Gastroesophageal sphincter (tissue), 4 donors: ENCODE measurements around the gene PRMT2. TPM values are rescaled to one million over a fixed set of nuclear protein-coding genes. Genes with fewer than 3 reads are reported as not detected.

Source experiments
- ATAC-seq: fragments of 150-250 bp; one replicate; pipeline ENCODE4 v1.9.1; 2016; ENCODE audit warnings: mild to moderate bottlenecking, moderate library complexity
- H3K27ac ChIP-seq, 4 donors: fragments of 200-600 bp; sonication (generic) in 3 of 4; 1 replicate in 3 of 4; 2 replicates in 1 of 4; pipeline ENCODE4 v1.5.1; 2016 to 2019
- H3K27me3 ChIP-seq: fragments of 200-600 bp; sonication (generic); one replicate; pipeline ENCODE4 v1.5.1; 2019
- H3K36me3 ChIP-seq, 2 donors: fragments of 200-600 bp; sonication (generic); one replicate each; pipeline ENCODE4 v1.5.1; 2019; ENCODE audit warnings: control low read depth in 1 of 2
- H3K4me1 ChIP-seq, 3 donors: fragments of 200-600 bp; sonication (generic); 1 replicate in 2 of 3; 2 replicates in 1 of 3; pipeline ENCODE4 v1.5.1; 2016 to 2019; ENCODE audit warnings: control low read depth in 2 of 3
- H3K4me3 ChIP-seq, 2 donors: fragments of 200-600 bp; sonication (generic); one replicate each; pipeline ENCODE4 v1.5.1; 2019; ENCODE audit warnings: mild to moderate bottlenecking in 1 of 2, moderate library complexity in 1 of 2
- H3K9me3 ChIP-seq, 3 donors: fragments of 200-600 bp; sonication (generic); one replicate each; pipeline ENCODE4 v1.5.1; 2017 to 2019; ENCODE audit warnings: control low read depth in 2 of 3
- CTCF ChIP-seq, 4 experiments: fragments of 200-600 bp in 2 of 4; fragments of 450-650 bp in 2 of 4; sonication (generic) in 1 of 4; IDR thresholded peaks; one replicate each; pipeline ENCODE4 v1.5.1; 2017 to 2019; ENCODE audit warnings: antibody characterized with exemption in 4 of 4, mild to moderate bottlenecking in 2 of 4, moderate library complexity in 2 of 4
- EP300 ChIP-seq: sonication (generic); formaldehyde crosslinking; IDR thresholded peaks from one replicate; pipeline ENCODE4 v1.6.1; 2017; ENCODE audit warnings: antibody characterized with exemption, mild to moderate bottlenecking
- POLR2A ChIP-seq, 2 donors: fragments of 450-650 bp; IDR thresholded peaks; one replicate each; pipeline ENCODE4 v1.6.1; 2017; ENCODE audit warnings: antibody characterized with exemption in 2 of 2, mild to moderate bottlenecking in 2 of 2, moderate library complexity in 1 of 2
- POLR2AphosphoS5 ChIP-seq: sonication (generic); formaldehyde crosslinking; IDR thresholded peaks from one replicate; pipeline ENCODE4 v1.6.1; 2017; ENCODE audit warnings: antibody characterized with exemption
- WGBS, 2 donors: methylation state at CpG; one replicate each; pipeline ENCODE4 v1.1.5; 2018; ENCODE audit warnings: low coverage in 1 of 2; 5-methylcytosine and 5-hydroxymethylcytosine counted together
- total RNA-seq, 4 donors: library from RNA; depleted of rRNA; stranded (reverse); fragments of >200 nt; gene quantifications; one replicate each; pipeline ENCODE4 v1.1.0, GENCODE V29; 2016

PRMT2 gene
- total RNA-seq, 4 donors from 2014 or later: 128 to 176 (median 174) TPM

DNA sequence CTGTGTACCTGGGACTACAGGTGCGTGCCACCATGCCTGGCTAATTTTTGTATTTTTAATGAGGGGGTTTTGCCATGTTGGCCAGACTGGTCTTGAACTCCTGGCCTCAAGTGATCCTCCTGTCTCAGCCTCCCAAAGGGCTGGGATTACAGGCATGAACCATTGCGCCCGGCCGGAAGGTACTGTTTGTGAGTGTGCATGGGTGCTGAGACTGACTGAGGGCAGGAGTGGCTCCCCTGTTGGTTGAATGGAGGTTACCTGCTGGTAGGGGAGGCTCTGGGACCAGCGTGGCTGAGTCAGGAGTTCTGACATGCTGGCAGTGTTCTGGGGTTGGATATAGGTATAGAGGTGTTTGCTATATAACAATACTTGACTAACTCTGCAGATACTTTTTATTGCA, 10.4 kb downstream of the PRMT2 start:
- TF ChIP-seq POLR2AphosphoS5: no peak
- TF ChIP-seq EP300: no peak
- TF ChIP-seq CTCF (IDR thresholded peaks at IDR 0.05): no peak
- TF ChIP-seq POLR2A (IDR thresholded peaks at IDR 0.05): no peak
- no peak for ATAC-seq
- peaks cover 0 to 11% (median 0%) of the 10 kb centered on the region in 3 donors for H3K4me1 ChIP-seq
- H3K27ac ChIP-seq: no peak overlapping the region
- H3K4me3 ChIP-seq: no peak overlapping the region
- H3K27me3 ChIP-seq: no peaks in the 10 kb centered on the region
- peaks cover 0 to 94% of the 10 kb centered on the region in 2 donors for H3K36me3 ChIP-seq
- WGBS, 2 donors: 100% methylated on average over 1 to 4 of the region's 5 CpGs
- H3K9me3 ChIP-seq: no peaks in the 10 kb centered on the region

GRCh38 chr21:46646541-46647154, 11.2 kb downstream of the PRMT2 start:
- H3K4me3 ChIP-seq: no peak overlapping the region
- 86 to 98% methylated on average over 4 to 9 of the region's 9 CpGs for whole genome bisulfite sequencing, 2 donors
- H3K4me1 ChIP-seq: peaks cover 0 to 3% (median 0%) of the 10 kb centered on the region in 3 donors
- peaks cover 0 to 96% of the 10 kb centered on the region in 2 donors for H3K36me3 ChIP-seq
- no peak for ATAC-seq
- TF ChIP-seq POLR2A (IDR thresholded peaks at IDR 0.05) (no peak), POLR2AphosphoS5 (no peak), CTCF (IDR thresholded peaks at IDR 0.05) (no peak)
- H3K9me3 ChIP-seq: no peaks in the 10 kb centered on the region
- H3K27ac ChIP-seq: no peak overlapping the region
- no peaks in the 10 kb centered on the region for H3K27me3 ChIP-seq

DNA sequence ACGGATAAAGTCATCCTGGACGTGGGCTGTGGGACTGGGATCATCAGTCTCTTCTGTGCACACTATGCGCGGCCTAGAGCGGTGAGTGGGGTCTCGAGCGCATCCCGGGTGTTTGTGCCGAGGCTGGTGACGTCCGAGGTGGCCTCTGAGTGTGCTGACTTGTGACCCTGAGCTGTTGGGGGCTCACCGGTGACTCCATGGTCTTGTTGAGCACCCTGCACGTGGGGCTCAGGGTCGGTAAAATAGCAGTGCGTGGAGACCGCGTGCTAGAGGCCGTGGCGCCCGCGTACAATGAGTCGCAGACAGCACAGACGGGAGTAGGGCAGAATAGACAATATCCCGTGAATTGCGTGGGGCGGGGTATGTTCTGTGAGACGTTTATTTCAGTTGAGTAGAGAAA, 13.1 kb downstream of the PRMT2 start:
- WGBS, 2 donors: 60 to 92% methylated on average over 1 to 15 of the region's 27 CpGs
- ATAC-seq: no peak
- Histone ChIP-seq H3K27me3 (no peaks in the 10 kb centered on the region), H3K9me3 (no peaks in the 10 kb centered on the region), H3K36me3 (peaks cover 0 to 98% of the 10 kb centered on the region in 2 donors), H3K27ac (no peak overlapping the region), H3K4me3 (no peak overlapping the region), H3K4me1 (no peaks in the 10 kb centered on the region)
- TF ChIP-seq EP300 (no peak), POLR2AphosphoS5 (no peak), CTCF (IDR thresholded peaks at IDR 0.05) (no peak), POLR2A (IDR thresholded peaks at IDR 0.05) (no peak)

DNA sequence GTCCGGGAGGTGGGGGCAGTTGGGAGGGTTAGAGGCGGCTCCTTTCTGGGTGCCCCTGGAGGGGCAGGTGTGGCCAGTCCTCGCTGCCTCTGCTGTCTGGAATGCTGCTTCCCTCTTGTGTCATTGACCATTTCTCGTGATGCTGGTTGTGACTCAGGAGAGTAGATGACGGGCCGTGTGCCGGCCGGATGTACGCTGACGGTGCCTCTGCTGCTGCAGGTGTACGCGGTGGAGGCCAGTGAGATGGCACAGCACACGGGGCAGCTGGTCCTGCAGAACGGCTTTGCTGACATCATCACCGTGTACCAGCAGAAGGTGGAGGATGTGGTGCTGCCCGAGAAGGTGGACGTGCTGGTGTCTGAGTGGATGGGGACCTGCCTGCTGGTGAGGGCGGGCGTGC, 13.9 kb downstream of the PRMT2 start:
- no peak for TF ChIP-seq CTCF (IDR thresholded peaks at IDR 0.05)
- TF ChIP-seq POLR2AphosphoS5: no peak
- TF ChIP-seq EP300: no peak
- TF ChIP-seq POLR2A (IDR thresholded peaks at IDR 0.05): no peak
- 60 to 87% methylated on average over 1 to 4 of the region's 19 CpGs for WGBS, 2 donors

GRCh38 chr21:46650476-46651098, 15.1 kb downstream of the PRMT2 start:
- Histone ChIP-seq H3K4me3 (no peak overlapping the region), H3K9me3 (peaks cover 0 to 8% (median 0%) of the 10 kb centered on the region in 3 donors), H3K27me3 (no peaks in the 10 kb centered on the region), H3K27ac (no peak overlapping the region), H3K36me3 (peaks cover 0 to 98% of the 10 kb centered on the region in 2 donors), H3K4me1 (no peaks in the 10 kb centered on the region)
- WGBS, 2 donors: 84 to 100% methylated on average over 5 to 13 of the region's 14 CpGs
- no peak for ATAC-seq
- no peak for TF ChIP-seq CTCF (IDR thresholded peaks at IDR 0.05)
- TF ChIP-seq POLR2AphosphoS5: no peak
- no peak for TF ChIP-seq EP300
- TF ChIP-seq POLR2A (IDR thresholded peaks at IDR 0.05): no peak

More for the DNA sequence above, 13.9 kb downstream of the PRMT2 start:
- H3K36me3 ChIP-seq: peaks cover 0 to 98% of the 10 kb centered on the region in 2 donors
- no peaks in the 10 kb centered on the region for H3K27me3 ChIP-seq
- no peaks in the 10 kb centered on the region for H3K9me3 ChIP-seq
- no peak for ATAC-seq
- H3K27ac ChIP-seq: no peak overlapping the region
- no peaks in the 10 kb centered on the region for H3K4me1 ChIP-seq
- no peak overlapping the region for H3K4me3 ChIP-seq
